Activated naive CD8-positive, alpha-beta T cell treated with anti-CD3 and anti-CD28 coated beads, Interleukin-2, amount 50 U/mL, for 16 hours (primary cell): ENCODE data around the gene ALG3.

Experiments used
- DNase-seq: peaks from one replicate; pipeline ENCODE4 v3.0.0-alpha.2; 2020; ENCODE audit warnings: low read depth, low spot score

The ALG3 gene

GRCh38 chr3:184196536-184196935 is 52.2 kb downstream of the ALG3 start:
- no peak for DNase-seq

DNA sequence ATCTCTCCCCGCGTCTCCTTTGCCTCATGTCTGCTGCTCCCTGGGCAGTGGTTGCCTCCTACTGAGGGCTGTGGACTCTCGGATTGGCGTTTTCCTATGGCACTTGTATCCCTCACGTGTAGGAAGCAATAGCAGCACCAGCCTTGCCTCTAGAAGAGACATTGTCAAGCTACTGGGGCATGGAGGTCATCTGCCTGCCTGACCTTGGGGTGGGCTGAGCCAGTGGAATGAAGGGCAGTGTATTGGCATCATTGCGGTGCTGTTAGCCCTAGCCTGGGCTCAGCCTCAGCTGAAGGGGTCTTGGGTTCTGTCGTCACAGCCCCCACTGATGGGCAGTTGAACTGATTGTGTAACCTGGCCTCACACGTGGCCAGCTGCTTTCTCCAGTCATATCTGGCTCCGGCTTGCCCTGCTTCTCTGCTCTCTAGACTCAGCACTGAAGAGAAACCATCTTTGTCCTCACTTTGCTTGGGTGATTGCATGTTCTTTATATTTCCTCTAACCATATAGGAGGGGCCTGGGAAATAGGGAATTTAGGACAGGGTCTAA is 54.7 kb downstream of the ALG3 start:
- no peak for DNase-seq

DNA sequence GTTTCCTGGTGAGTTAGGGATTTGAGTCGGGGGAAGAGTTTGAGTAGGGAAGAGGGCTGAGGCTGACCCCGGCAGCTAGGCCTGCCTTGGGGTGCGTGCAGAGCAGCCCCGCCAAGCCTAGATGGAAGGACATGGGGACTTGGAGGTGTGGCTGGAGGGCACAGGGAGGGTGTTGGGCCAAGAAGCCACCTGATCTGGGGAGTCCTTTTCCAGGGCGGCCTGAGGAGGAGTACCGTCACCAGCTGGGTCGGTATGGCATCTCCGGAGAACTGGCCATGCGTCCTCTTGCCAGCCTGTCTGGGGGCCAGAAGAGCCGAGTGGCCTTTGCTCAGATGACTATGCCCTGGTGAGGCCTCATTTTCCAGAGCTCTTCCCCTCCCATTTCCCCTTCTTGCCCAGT is 55.9 kb downstream of the ALG3 start:
- no peak for DNase-seq
